Pancreas (tissue), 10 donors: Measurements from ENCODE around the gene CLEC3A. TPM values are rescaled to one million over a fixed set of nuclear protein-coding genes. Genes with fewer than 3 reads are reported as not detected.

Experiments
- ATAC-seq, 4 donors: fragments of 200-7000 bp; cut with Tn5 transposase; one replicate each; pipeline versions ENCODE4 v1.8.0 to v1.9.1; 2020; ENCODE audit warnings: mild to moderate bottlenecking in 4 of 4, moderate library complexity in 4 of 4
- DNase-seq, 6 donors: peaks; one replicate each; pipeline ENCODE4 v3.0.0-alpha.2; 2020
- FAIRE-seq: peaks from 2 replicates; lab custom pipeline; 2012; peaks lifted over from hg19 to GRCh38; lab: Jason Lieb, UNC
- H3K27ac ChIP-seq, 4 donors: fragments of 200-600 bp; sonication (generic); 1 replicate in 3 of 4; 2 replicates in 1 of 4; pipeline versions ENCODE4 v1.5.0 to v1.8.0; 2020
- H3K27me3 ChIP-seq, 4 donors: fragments of 200-600 bp; one replicate each; pipeline ENCODE4 v1.8.0; 2021
- H3K36me3 ChIP-seq, 3 donors: fragments of 200-600 bp; sonication (generic) in 1 of 3; one replicate each; pipeline versions ENCODE4 v1.5.0 to v1.8.0; 2020 to 2021
- H3K4me1 ChIP-seq, 3 donors: fragments of 200-600 bp; one replicate each; pipeline ENCODE4 v1.8.0; 2021
- H3K4me3 ChIP-seq, 4 donors: fragments of 200-600 bp; sonication (generic) in 2 of 4; one replicate each; pipeline versions ENCODE4 v1.5.0 to v1.8.0; 2020 to 2021
- H3K9me3 ChIP-seq, 4 donors: fragments of 200-600 bp; one replicate each; pipeline ENCODE4 v1.8.0; 2021
- WGBS, 2 donors: extraction: QIAGEN DNeasy Blood & Tissue Kit; methylation state at CpG; one replicate each; pipeline ENCODE4 v1.1.7; 2013; 5-methylcytosine and 5-hydroxymethylcytosine counted together
- intact Hi-C, 3 donors: fragments of 100-400 bp; cut with DNase I; formaldehyde crosslinking; loops; one replicate each; pipeline versions ENCODE4 v1.11.1 to v1.14.2; 2022
- polyA plus RNA-seq, 2 donors: library from polyadenylated mRNA; stranded (reverse); fragments of 200-250 nt; gene quantifications; one replicate each; pipeline ENCODE4 v1.2.3, GENCODE V29; 2013
- total RNA-seq, 6 donors: library from RNA; stranded (reverse); fragmentation: NEBNext Ultra II Directional in 4 of 6; extraction: Animal tissue kit (Norgen Biotek cat#: 25700) in 4 of 6; gene quantifications; one replicate each; pipeline versions ENCODE4 v1.2.1 to v1.2.4, GENCODE V29; 2021 to 2023
- TF ChIP-seq, protein P1 (sequence below), 4 donors: fragments of 200-600 bp; sonication (generic) in 3 of 4; IDR thresholded peaks; one replicate each; pipeline versions ENCODE4 v1.5.0 to v1.8.0; 2021; ENCODE audit warnings: antibody characterized with exemption in 4 of 4
- donor health status: healthy with polysubstance abuse.
- donor health status: DM: no; HTN: no; CAD: no; lungs with moderate emphysema.
- donor health status: DM: no; HTN: no; CAD: no.
- donor health status: control.
- donor health status: control.
- donor health status: Bipolar disorder and iron deficiency.
- donor health status: DM: yes; HTN: yes; CAD: no.
- donor health status: DM: no; HTN: no; CAD: no.
- donor health status: DM: no; HTN: no; CAD: no.
- donor health status: DM: yes; HTN: yes; CAD: no.

Gene CLEC3A, protein sequence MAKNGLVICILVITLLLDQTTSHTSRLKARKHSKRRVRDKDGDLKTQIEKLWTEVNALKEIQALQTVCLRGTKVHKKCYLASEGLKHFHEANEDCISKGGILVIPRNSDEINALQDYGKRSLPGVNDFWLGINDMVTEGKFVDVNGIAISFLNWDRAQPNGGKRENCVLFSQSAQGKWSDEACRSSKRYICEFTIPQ
- total RNA-seq, result not detected
- not detected for polyA plus RNA-seq

DNA sequence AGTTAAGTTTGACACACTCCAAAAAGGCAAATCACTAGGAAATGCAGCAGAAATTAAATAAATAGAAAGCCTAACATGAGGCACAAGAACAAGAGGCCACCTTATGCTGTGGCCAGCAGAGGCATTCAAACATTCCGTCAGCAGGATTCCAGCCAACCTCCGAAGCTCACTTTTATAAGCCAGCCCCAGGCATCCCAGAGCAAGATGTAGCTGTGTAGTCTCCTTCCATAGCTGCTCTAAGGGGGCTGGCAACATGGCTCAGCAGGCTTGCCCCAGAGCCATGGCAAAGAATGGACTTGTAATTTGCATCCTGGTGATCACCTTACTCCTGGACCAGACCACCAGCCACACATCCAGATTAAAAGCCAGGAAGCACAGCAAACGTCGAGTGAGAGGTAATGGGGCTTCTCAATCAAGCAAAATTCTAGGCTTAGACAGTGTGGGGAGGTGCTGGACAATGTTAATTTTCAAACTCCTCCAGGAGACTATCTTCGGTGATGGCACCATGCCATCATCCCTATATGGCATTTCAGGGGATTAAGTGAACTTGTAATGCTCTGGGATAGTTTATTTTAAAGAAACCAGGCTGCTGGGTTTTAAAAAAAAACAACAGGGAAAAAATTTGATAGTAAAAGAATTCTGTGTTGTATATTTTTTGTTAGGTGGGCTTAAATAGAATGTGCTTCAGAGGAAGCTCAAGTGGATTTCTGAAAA, at the start of gene CLEC3A:
Gene CLEC3A (plus strand): TSS at position 202 of the 714 bp plus-strand sequence. CDS start 79 bp downstream, at position 281.
- Histone ChIP-seq H3K27ac (no peak within 1 kb of the TSS), H3K4me3 (no peak within 1 kb of the TSS), H3K36me3 (no peaks in the 10 kb centered on the region), H3K4me1 (no peaks in the 10 kb centered on the region), H3K27me3 (peaks cover 0 to 4% (median 0%) of the 10 kb centered on the region in 4 donors), H3K9me3 (no peaks in the 10 kb centered on the region)
- 20 to 23% methylated on average over 5 of the region's 5 CpGs for WGBS, 2 donors
- TF ChIP-seq, protein P1, sequence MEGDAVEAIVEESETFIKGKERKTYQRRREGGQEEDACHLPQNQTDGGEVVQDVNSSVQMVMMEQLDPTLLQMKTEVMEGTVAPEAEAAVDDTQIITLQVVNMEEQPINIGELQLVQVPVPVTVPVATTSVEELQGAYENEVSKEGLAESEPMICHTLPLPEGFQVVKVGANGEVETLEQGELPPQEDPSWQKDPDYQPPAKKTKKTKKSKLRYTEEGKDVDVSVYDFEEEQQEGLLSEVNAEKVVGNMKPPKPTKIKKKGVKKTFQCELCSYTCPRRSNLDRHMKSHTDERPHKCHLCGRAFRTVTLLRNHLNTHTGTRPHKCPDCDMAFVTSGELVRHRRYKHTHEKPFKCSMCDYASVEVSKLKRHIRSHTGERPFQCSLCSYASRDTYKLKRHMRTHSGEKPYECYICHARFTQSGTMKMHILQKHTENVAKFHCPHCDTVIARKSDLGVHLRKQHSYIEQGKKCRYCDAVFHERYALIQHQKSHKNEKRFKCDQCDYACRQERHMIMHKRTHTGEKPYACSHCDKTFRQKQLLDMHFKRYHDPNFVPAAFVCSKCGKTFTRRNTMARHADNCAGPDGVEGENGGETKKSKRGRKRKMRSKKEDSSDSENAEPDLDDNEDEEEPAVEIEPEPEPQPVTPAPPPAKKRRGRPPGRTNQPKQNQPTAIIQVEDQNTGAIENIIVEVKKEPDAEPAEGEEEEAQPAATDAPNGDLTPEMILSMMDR (IDR thresholded peaks at IDR 0.05), result no peak
- FAIRE-seq, result no peak
- DNase-seq, result no peak
- intact Hi-C loops, result no loop called here
- ATAC-seq, result no peak

DNA sequence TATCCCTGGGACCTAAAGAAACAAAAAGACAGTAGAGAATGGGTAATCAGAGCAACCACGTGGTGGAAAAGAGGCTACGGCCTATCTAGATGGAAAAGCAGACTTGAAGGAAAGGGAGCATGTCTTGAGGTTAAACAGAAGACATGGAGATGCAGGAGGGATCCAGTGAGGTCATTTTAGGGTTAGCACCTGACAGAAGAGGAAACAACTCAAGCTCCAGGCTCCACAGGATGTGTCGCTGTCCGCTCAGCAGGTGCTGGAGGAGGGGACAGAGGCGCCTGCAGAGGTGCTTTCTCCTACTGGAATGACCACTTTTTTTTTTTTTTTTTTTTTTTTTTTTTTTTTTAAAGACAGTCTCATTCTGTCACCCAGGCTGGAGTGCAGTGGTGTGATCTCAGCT, 47.5 kb upstream of the CLEC3A start:
- TF ChIP-seq, protein P1 (IDR thresholded peaks at IDR 0.05), result no peak
- FAIRE-seq, result no peak
- Histone ChIP-seq H3K27me3 (no peaks in the 10 kb centered on the region), H3K36me3 (no peaks in the 10 kb centered on the region), H3K27ac (no peak overlapping the region), H3K4me1 (no peaks in the 10 kb centered on the region), H3K4me3 (no peak overlapping the region), H3K9me3 (no peaks in the 10 kb centered on the region)
- intact Hi-C loops, result loop anchor here in 1 of 3 donors (5.0 kb wide), 1 partner anchor 298 kb away; no protein-coding TSS in a partner anchor
- DNase-seq, result peak in 1 of 6 donors; percentile 2
- ATAC-seq, result peak in 1 of 4 donors; percentile 22
- 67 to 74% methylated on average over 5 of the region's 5 CpGs for whole genome bisulfite sequencing, 2 donors

DNA sequence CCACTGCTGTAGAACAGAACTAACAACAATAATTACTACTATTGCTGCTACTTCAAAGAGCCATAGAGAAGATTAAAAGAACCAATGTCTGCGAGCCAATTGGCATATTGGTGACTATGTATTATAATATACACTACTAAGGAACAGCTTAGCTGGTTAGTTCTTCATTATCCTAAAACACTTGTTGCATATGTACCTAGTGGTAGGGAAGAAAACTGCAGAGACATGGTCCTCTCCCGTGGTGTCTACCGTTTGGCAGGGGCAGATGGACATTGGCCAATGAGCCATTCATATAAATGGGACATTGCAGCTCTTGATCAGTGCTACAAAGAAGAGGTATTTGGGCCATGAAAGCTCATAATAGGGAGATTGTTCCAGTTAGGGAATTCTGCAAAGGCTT, 46.4 kb upstream of the CLEC3A start:
- no peak for FAIRE-seq
- Histone ChIP-seq H3K9me3 (no peaks in the 10 kb centered on the region), H3K4me1 (no peaks in the 10 kb centered on the region), H3K27ac (no peak overlapping the region), H3K36me3 (no peaks in the 10 kb centered on the region), H3K27me3 (no peaks in the 10 kb centered on the region), H3K4me3 (no peak overlapping the region)
- 36 to 47% methylated on average over 3 of the region's 3 CpGs for WGBS, 2 donors
- no peak for DNase-seq
- TF ChIP-seq, protein P1 (IDR thresholded peaks at IDR 0.05), result no peak
- ATAC-seq, result no peak
- intact Hi-C loops, result no loop called here

DNA sequence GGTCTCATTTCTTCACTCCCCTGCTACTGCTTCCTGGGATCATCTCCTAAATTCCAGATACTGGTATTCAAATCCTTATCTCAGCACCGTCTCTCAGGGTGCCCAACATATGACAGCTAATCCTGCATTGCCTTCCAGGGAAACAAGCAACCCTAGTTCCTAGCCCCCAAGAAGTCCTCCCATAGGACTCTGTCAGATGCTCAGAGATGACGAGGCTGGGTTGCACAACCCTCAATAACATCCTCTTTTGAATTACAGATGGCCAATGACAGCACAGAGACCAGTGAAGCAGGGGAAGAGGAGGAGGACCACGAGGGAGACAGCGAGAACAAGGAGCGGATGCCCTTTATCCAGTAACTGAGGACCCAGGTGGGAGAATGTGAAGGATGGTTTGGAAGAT, 45.0 kb upstream of the CLEC3A start:
- Histone ChIP-seq H3K9me3 (no peaks in the 10 kb centered on the region), H3K36me3 (no peaks in the 10 kb centered on the region), H3K4me3 (no peak overlapping the region), H3K4me1 (no peaks in the 10 kb centered on the region), H3K27me3 (no peaks in the 10 kb centered on the region), H3K27ac (no peak overlapping the region)
- intact Hi-C loops, result no loop called here
- ATAC-seq (no peak), FAIRE-seq (no peak), DNase-seq (no peak)
- TF ChIP-seq, protein P1 (IDR thresholded peaks at IDR 0.05), result no peak
- WGBS, 2 donors, result 50 to 62% methylated on average over 5 of the region's 5 CpGs

DNA sequence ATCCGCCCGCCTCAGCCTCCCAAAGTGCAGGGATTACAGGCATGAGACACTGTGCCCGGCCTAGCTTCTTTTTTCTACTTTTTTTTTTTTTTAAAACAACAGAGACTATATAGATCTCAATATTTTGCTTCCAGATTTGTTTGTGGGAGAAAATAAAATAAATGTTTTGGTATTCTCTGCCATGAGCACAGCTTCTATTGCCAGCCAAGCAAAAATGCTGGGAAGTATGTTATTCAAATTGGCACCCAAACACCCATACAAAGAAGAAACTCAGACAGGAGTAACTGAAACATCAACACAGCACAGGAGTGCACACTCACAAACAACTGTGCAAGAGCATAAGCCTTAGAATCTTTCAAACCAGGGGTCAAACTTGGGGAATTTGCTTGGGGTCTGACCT, 37.2 kb upstream of the CLEC3A start:
- no peak for ATAC-seq
- intact Hi-C loops, result no loop called here
- Histone ChIP-seq H3K36me3 (no peaks in the 10 kb centered on the region), H3K27me3 (no peaks in the 10 kb centered on the region), H3K9me3 (no peaks in the 10 kb centered on the region), H3K4me3 (no peak overlapping the region), H3K4me1 (no peaks in the 10 kb centered on the region), H3K27ac (no peak overlapping the region)
- TF ChIP-seq, protein P1 (IDR thresholded peaks at IDR 0.05), result no peak
- WGBS, 2 donors, result 78% methylated on average over 3 of the region's 3 CpGs
- FAIRE-seq, result no peak
- DNase-seq, result no peak
